GM18507 (cell line): ENCODE measurements around the gene GPSM1.
A peak's percentile ranks its signal among the peaks of the same experiment; 100 is the strongest.
"Not testable (repeated sequence)": the region's sequence is repeated elsewhere in the genome, so short reads cannot be mapped to it uniquely, and the experiment has no call there.

Source experiments
- DNase-seq: peaks from one replicate; pipeline ENCODE4 v3.0.0; 2011; ENCODE audit warnings: low read depth; ENCODE audit not compliant: insufficient read length; ENCODE audit errors: extremely low spot score
- FAIRE-seq: peaks from 2 replicates; lab custom pipeline; 2011; peaks lifted over from hg19 to GRCh38; lab: Jason Lieb, UNC

Gene GPSM1

DNA sequence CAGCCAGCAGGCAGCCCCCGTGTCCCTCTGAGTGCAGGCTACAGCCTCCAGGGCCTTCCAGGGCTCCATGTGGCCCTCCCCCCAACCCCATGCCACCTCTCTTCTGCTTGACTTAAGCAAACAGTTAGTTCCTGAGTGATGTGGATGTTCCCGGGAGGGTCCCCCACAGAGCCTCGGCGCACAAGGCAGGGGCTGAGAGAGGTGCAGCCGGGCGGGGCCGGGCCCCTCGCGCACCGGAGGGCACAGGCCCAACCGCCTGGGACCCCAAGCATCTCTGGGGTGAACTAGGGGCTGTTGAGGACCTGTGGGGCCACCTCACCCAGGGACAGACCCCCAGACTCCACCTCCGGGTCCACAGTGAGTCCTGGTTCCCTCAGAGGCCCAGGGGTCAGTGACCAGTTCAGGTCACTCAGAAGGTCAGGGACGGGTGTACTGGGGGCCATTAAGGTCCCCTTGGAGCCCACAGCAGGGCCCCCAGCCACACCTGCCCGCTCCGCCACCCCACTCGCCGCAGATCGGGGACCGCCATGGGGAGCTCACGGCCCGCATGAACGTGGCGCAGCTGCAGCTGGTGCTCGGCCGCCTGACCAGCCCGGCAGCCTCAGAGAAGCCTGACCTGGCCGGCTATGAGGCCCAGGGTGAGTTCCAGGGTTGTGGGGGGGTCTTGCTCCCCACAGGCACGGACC lies 13.2 kb downstream of the GPSM1 start:
- DNase-seq (no peak), FAIRE-seq (no peak)

- DNase-seq (no peak), FAIRE-seq (no peak)
Observed at GRCh38 chr9:136341042-136341655, 13.8 kb downstream of the GPSM1 start.

DNA sequence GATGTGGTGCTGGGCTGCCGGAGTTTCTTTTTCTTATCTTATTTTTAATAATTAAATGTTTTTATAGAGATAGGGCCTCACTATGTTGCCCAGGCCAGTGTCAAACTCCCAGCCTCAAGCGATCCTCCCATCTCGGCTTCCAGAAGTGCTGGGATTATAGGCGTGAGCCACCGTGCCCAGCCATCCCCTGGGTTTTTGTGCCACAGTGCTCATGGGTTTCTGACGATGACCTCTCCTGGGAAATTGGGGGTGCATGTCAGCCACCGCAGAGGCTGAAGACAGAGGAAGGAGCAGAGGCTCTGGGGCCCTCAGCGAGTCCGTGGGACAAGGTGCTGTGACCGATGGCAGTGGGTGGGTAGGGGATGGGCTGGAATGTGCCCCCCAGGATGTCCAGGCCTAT lies 14.4 kb downstream of the GPSM1 start:
- FAIRE-seq (no peak), DNase-seq (no peak)

DNA sequence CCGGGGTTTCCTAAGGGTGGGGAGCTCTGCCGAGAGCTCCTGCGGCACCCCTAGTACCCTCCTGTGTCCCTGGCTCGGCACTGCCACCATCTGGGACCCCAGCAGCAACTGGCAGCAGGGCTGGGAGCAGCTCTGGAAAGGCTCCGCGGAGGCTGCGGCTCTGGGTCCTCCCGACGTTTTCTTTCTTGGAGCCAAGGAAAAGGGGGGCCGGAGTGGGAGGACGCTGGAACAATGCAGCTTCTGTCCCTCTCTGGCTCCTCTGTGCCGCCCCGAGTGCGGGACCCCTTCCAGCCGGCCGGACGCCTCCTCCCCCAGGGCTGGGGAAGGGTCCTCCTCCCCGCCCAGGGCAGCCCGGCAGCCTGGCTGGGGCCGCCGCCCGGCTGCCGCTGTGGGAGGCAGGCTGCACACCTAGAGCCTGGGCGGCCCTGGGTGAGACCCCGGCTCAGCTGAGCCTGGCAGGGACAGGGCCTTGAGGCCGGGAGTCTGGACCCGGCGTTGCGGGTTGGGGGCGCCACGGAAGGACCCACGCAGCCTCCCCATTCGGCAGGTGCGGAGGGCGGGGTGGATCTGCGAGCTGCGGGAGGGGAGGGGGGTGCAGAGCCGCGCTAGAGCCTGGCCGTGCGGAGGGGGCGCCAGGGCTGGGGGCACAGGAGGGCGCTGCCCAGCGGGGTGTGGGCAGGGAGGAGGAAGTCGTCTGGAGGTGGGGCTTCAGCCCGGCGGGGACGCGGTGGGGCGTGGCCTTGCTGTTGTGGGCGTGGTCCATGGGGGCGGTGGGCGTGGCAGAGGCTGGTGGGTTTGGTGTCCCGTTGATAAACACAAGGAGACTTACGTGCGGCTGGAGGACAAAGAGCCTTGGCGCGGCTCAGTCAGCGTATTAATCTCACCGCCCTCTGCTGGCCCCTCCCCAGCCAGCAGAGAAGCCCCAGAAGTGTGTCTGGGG lies 15.1 kb downstream of the GPSM1 start:
- peak; percentile 56 for DNase-seq
- FAIRE-seq, result peak; percentile 62

DNA sequence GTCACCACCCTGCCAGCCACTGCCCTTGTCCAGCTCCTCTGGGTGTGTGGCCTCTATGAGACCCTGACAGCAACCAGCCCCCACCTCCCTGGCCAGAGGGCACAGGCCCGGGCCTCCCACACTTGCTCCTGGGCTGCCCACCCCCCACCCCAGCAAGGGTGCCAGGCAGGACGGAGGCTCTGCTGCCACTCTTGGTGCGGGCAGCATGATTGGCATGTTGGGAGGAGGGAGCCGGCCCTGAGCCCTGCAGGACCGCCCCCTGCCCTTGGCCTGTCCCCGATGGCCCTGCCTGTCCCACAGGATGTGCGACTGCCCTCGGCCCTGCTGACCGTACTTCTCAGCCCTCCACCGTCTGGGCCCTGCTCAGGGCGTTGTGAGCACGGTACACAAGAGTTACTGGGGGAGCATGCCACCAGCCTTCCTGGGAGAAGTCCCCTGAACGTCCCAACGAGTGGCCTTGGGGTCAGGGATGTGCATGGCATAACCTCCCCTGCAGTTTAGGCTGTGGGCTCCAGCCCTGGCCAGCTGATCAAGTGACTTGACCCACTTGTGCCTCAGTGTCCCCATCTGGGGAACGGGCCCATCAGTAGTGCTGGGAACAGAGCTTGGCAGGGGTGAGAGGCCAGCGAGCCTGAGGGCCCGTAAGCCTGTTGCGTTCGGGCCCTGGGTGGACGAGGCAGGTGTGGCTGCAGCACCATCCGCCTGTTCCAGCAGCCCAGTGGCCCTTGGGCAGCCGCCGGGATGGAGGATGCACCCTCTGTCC lies 16.0 kb downstream of the GPSM1 start:
- FAIRE-seq (no peak), DNase-seq (no peak)

DNA sequence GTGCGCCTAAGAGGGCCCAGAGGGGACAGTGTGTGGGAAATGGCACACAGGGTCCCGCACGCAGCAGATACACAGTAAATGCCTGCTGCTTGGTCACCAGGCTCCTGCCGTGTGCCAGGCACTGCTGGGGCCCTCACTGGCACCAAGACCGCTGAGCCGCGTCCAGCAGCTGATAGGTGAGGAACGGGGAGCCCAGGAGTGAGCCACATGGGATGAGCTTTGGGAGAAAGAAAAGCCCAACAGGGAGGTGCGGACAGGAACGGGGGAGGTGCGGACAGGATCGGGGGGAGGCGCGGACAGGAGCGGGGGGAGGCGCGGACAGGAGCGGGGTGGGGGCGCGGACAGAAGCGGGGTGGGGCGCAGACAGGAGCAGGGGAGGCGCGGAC lies 16.5 kb downstream of the GPSM1 start:
- no peak for FAIRE-seq
- no peak for DNase-seq

DNA sequence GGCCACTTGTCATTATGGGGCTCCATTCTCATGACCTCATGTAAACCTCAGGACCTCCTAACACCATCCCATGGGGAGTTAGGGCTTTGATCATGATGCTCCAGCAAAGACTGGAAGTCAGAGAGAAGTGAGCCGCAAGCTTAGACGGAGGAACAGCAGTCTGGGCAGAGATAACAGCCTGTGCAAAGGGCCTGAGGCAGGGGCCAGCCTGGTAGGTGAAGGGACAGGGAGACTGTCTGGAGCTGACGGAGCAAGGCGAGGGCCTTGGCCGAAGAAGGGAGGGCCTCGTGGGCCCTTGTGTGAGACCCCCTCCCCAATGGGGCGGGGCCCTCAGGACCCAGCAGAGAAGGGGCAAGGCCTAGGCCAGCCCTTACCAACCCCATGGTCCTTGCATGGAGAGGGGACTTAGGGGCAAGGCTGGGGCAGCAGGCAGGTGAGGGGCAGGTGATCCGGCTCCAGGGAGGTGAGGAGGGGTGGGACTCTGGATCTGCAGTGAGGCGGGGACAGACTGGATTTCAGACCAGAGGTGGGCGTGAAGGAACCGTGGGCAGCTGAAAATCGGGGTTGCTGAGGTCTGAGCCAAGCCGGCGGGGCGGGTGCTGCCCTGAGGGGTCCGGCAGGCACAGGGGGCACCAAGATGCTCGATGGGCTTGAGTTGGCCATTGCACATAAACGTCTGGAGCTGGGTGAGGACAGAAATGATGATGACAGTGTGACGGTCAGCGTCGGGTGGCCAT lies 17.4 kb downstream of the GPSM1 start:
- FAIRE-seq (no peak), DNase-seq (no peak)

GRCh38 chr9:136345281-136346156 lies 18.2 kb downstream of the GPSM1 start:
- DNase-seq (no peak), FAIRE-seq (no peak)

DNA sequence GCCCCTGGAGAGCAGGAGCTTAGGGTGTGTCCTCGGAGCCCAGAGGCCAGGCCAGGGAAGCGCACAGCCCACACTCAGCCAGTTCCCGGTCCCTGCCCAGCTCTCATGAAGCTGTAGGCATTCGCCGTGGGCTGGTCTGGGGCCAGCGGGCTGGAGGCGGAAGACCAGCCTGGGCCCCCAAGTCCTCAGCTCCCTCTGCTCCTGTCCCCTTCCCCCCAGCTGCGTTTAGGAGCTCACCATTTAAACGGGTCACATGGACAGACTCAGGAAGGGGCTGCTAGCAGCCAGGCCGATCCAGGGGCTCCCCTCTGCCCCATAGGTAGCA lies 18.8 kb downstream of the GPSM1 start:
- FAIRE-seq (no peak), DNase-seq (no peak)

- no peak for DNase-seq
- FAIRE-seq, result no peak
Observed at GRCh38 chr9:136346927-136347465, 19.7 kb downstream of the GPSM1 start.

DNA sequence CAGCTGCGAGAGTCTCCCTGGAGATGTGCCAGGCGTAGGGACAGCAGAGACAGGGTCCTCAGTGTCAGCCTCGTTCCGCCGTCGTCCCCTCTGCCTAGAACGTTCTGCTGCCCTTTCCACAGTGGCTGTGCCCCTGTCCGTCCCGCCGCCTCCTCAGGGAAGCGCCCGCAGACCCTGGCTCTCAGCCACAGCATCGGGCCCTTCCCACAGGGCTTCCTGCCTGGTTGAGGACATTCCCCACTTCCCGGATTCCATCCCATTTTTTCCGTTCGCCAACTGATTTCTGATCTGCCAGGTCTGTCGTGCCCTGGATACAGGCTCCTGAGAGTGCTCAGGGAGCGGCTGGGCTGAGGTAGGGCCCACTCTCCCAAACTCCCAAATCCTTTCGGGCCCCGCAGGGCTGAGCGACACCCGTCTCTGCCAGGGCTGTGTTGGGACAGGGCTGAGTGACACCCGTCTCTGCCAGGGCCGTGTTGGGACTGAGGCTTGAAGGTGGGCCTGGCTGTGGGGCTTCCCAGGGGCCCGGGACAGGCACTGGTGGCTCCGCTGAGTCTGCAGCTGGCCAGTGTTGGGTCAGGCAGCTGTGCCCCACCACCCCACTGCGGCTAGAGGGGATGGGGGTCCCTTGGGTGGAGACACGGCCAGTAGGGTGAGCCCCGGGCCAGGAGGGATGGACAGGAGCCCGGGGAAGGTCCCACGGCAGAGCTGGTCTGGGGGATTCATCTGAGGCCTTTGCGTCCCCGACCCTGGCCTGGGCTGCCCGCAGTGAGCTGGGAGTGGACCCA lies 20.3 kb downstream of the GPSM1 start:
- no peak for DNase-seq
- FAIRE-seq, result no peak

DNA sequence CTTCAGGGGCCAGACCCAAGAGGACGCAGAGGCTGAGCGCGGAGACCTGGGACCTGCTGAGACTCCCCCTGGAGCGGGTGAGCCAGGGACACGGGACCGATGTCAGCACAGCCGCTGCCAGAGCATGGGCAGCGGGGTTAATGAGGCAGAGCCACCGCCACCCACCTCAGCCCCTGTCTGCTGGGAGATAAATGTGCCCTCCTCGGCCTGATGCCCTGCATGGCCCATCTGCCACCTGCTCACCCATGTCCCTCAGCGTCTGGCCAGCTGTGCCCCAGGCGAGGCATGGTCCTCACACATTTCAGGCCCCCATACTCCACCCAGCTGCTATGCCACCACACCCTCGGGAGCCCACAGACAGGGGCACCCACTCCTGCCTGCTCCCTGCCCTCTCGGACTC lies 21.4 kb downstream of the GPSM1 start:
- no peak for FAIRE-seq
- no peak for DNase-seq

DNA sequence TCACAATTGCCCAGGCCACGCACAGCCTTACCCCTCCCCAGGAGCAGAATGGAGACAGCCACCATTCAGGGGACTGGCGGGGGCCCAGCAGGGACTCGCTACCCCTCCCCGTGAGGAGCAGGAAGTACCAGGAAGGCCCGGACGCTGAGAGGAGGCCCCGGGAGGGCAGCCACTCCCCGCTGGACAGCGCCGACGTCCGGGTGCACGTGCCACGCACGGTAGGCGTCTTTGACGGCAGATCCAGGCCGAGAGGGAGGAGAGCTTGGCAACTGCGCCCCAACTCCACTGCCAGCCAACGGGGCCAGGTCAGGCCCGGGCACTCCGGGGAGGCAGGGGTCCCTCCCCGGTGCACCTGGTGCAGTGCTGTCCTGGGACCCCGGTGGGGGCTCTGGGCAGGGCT lies 22.2 kb downstream of the GPSM1 start:
- no peak for DNase-seq
- FAIRE-seq, result no peak

- DNase-seq (no peak), FAIRE-seq (no peak)
Observed at GRCh38 chr9:136351252-136351800, 24.0 kb downstream of the GPSM1 start.

GRCh38 chr9:136351868-136352267 lies 24.5 kb downstream of the GPSM1 start:
- not testable (repeated sequence) for FAIRE-seq, DNase-seq

DNA sequence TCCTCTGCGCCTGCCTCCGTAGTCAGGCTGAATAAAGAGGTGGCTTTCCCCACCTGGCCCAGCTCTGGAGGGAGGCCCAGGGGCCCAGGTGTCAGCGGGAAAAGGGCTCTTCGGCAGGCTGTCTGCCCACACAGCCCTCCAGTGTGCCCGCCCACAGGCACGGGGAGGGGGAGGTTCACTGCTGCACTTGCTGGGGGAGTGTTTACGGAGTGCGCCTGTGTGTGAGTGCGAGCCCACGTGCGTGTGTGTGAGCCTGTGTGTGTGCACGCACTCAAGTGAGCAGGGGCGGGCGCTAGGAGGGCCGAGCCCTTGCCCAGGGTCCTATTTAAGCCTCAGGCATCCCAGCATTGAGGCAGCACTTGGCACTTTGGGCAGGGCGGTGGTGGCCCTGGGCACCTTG lies 25.3 kb downstream of the GPSM1 start:
- DNase-seq (no peak), FAIRE-seq (no peak)

- FAIRE-seq (no peak), DNase-seq (no peak)
Observed at GRCh38 chr9:136353088-136353487, 25.7 kb downstream of the GPSM1 start.
